Natural killer cell (primary cell): ENCODE data around the gene GALNT8. TPM values are rescaled to one million over a fixed set of nuclear protein-coding genes. Genes with fewer than 3 reads are reported as not detected.

ENCODE experiments used
- ATAC-seq, 3 donors: fragments of 150-1000 bp in 2 of 3; fragments of 200-7000 bp in 1 of 3; cut with Tn5 transposase; 1 replicate in 1 of 3; 2 replicates in 2 of 3; pipeline ENCODE4 v1.10.0; 2021; ENCODE audit warnings: mild to moderate bottlenecking in 2 of 3, moderate library complexity in 2 of 3
- DNase-seq, 2 donors: peaks; one replicate each; pipeline versions ENCODE4 v3.0.0 to v3.0.0-alpha.2; 2013 to 2021; ENCODE audit warnings: mixed read lengths in 1 of 2
- H3K27ac ChIP-seq: one replicate; pipeline ENCODE4 v1.5.1; 2013; ENCODE audit warnings: mild to moderate bottlenecking, low read length
- H3K27me3 ChIP-seq: one replicate; pipeline ENCODE4 v1.6.1; 2013; ENCODE audit warnings: low read length; ENCODE audit not compliant: control insufficient read depth, insufficient read depth
- H3K36me3 ChIP-seq: one replicate; pipeline ENCODE4 v1.6.1; 2013; ENCODE audit warnings: low read length; ENCODE audit not compliant: control insufficient read depth, insufficient read depth
- H3K4me1 ChIP-seq: one replicate; pipeline ENCODE4 v1.6.1; 2013; ENCODE audit warnings: low read length; ENCODE audit not compliant: control insufficient read depth, insufficient read depth
- H3K4me3 ChIP-seq: one replicate; pipeline ENCODE4 v1.5.1; 2013; ENCODE audit warnings: low read length
- H3K9me3 ChIP-seq: one replicate; pipeline ENCODE4 v1.6.1; 2013; ENCODE audit warnings: low read length; ENCODE audit not compliant: control insufficient read depth, insufficient read depth
- H3K27ac Mint-ChIP-seq, 2 donors: one replicate each; pipeline ENCODE4 v1.8.0; 2022; ENCODE audit warnings: mild to moderate bottlenecking in 2 of 2, mixed read lengths in 2 of 2, moderate library complexity in 1 of 2
- H3K27me3 Mint-ChIP-seq, 2 donors: one replicate each; pipeline ENCODE4 v1.8.0; 2022; ENCODE audit warnings: low read depth in 2 of 2, mixed read lengths in 2 of 2
- H3K36me3 Mint-ChIP-seq: one replicate; pipeline ENCODE4 v1.8.0; 2022; ENCODE audit warnings: mixed read lengths
- H3K4me1 Mint-ChIP-seq, 2 donors: one replicate each; pipeline ENCODE4 v1.8.0; 2022; ENCODE audit warnings: mixed read lengths in 2 of 2
- H3K4me3 Mint-ChIP-seq: one replicate; pipeline ENCODE4 v1.8.0; 2022; ENCODE audit warnings: mild to moderate bottlenecking, moderate library complexity, mixed read lengths
- H3K9me3 Mint-ChIP-seq, 2 donors: one replicate each; pipeline ENCODE4 v1.8.0; 2022; ENCODE audit warnings: mixed read lengths in 2 of 2
- WGBS: methylation state at CpG from one replicate; pipeline ENCODE4 v1.1.7; 2013; ENCODE audit warnings: missing lambda C conversion rate; ENCODE audit not compliant: insufficient coverage; 5-methylcytosine and 5-hydroxymethylcytosine counted together
- intact Hi-C: fragments of 100-400 bp; cut with micrococcal nuclease; formaldehyde crosslinking; loops from one replicate; pipeline ENCODE4 v1.14.2; 2022
- total RNA-seq, 4 donors: library from RNA; stranded (reverse); fragments of 120-200 nt in 1 of 4; gene quantifications; one replicate each; pipeline versions ENCODE4 v1.2.3 to v1.2.4, GENCODE V29; 2013 to 2022
- TF ChIP-seq, protein P1 (sequence below): fragments of 200-600 bp; IDR thresholded peaks from one replicate; pipeline ENCODE4 v1.8.0; 2022; ENCODE audit warnings: antibody characterized with exemption

The GALNT8 gene
- total RNA-seq, 3 donors from 2014 or later (not counting 1 experiment from before 2014, with no cell fraction given) = 0.19 to 0.73 (median 0.41) TPM

DNA sequence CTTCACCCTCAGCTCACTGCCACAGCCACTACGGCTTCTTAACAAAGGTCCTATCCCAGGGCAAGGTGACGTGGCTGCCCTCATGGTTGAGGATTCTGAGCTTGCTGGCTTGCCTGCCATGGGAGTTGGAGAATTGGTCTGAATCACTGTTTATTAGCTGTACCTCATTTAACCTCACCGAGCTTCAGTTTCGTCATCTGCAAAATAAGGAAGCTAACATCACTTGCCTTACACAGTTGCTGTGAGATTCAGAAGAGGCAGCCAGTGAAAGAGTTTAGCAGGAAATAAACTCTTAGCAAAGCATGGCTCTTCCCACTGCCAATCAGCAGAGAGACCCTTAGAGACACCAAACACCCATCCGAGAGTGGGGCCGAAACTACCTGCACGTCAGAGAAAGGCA is 99.5 kb downstream of the GALNT8 start:
- H3K27ac Mint-ChIP-seq = no peak overlapping the region

DNA sequence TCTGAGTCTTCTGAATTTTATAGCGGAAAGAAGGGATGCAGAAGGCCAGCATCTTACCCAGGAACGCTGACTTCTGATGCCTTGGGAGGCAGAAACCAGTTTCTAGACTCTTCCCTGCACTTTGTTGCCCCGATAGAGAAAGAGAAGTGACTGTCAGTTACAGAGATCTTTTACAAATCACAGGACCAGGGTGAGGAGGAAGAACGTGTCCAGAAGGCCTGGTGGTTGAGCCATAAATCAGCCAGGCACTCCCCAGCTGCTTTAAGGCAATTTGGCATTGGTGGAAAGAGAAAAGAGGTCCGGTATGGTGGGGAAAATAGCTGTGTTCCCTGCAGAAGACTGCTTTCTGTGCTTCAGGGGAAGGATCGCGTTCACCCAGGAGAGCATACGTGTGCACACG is 100.8 kb downstream of the GALNT8 start:
- Histone ChIP-seq H3K36me3 (no peaks in the 10 kb centered on the region), H3K9me3 (no peaks in the 10 kb centered on the region), H3K27ac (no peak overlapping the region), H3K4me3 (no peak overlapping the region), H3K4me1 (peaks cover 15% of the 10 kb centered on the region), H3K27me3 (no peaks in the 10 kb centered on the region)
- 52% methylated on average over 5 of the region's 9 CpGs for WGBS
- intact Hi-C loops = no loop called here
- H3K9me3 Mint-ChIP-seq = no peaks in the 10 kb centered on the region
- H3K27ac Mint-ChIP-seq = no peak overlapping the region
- ATAC-seq = no peak
- H3K27me3 Mint-ChIP-seq = peaks cover 0 to 5% of the 10 kb centered on the region in 2 donors
- no peak overlapping the region for H3K4me3 Mint-ChIP-seq
- H3K36me3 Mint-ChIP-seq = no peaks in the 10 kb centered on the region
- peaks cover 34 to 43% of the 10 kb centered on the region in 2 donors for H3K4me1 Mint-ChIP-seq
- TF ChIP-seq, protein P1, sequence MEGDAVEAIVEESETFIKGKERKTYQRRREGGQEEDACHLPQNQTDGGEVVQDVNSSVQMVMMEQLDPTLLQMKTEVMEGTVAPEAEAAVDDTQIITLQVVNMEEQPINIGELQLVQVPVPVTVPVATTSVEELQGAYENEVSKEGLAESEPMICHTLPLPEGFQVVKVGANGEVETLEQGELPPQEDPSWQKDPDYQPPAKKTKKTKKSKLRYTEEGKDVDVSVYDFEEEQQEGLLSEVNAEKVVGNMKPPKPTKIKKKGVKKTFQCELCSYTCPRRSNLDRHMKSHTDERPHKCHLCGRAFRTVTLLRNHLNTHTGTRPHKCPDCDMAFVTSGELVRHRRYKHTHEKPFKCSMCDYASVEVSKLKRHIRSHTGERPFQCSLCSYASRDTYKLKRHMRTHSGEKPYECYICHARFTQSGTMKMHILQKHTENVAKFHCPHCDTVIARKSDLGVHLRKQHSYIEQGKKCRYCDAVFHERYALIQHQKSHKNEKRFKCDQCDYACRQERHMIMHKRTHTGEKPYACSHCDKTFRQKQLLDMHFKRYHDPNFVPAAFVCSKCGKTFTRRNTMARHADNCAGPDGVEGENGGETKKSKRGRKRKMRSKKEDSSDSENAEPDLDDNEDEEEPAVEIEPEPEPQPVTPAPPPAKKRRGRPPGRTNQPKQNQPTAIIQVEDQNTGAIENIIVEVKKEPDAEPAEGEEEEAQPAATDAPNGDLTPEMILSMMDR = no peak
- DNase-seq = no peak

More for the DNA sequence above, 99.5 kb downstream of the GALNT8 start:
- DNase-seq = no peak
- no peak for ATAC-seq
- no peaks in the 10 kb centered on the region for H3K9me3 Mint-ChIP-seq
- Histone ChIP-seq H3K27ac (no peak overlapping the region), H3K4me1 (peaks cover 6% of the 10 kb centered on the region), H3K4me3 (no peak overlapping the region), H3K36me3 (no peaks in the 10 kb centered on the region), H3K27me3 (no peaks in the 10 kb centered on the region), H3K9me3 (no peaks in the 10 kb centered on the region)
- no peaks in the 10 kb centered on the region for H3K36me3 Mint-ChIP-seq
- TF ChIP-seq, protein P1 = no peak
- WGBS = 64% methylated on average over 7 of the region's 7 CpGs
- peaks cover 21 to 29% of the 10 kb centered on the region in 2 donors for H3K4me1 Mint-ChIP-seq
- H3K4me3 Mint-ChIP-seq = no peak overlapping the region
- H3K27me3 Mint-ChIP-seq = peaks cover 0 to 10% of the 10 kb centered on the region in 2 donors
- intact Hi-C loops = no loop called here

Other genes starting within 250 kb of the GALNT8 start
- gene RAD51AP1, start 181.5 kb upstream of the GALNT8 start, total RNA-seq = 1 to 10 TPM; 3.4 to 5.4 (median 5.2) TPM
- gene DYRK4, start 158.2 kb upstream of the GALNT8 start, total RNA-seq = 10 to 100 TPM; 11.3 to 15.3 (median 14.2) TPM
- gene AKAP3, start 71.3 kb upstream of the GALNT8 start, total RNA-seq = under 1 TPM; 0.56 to 1.00 (median 0.58) TPM
- 100 to 1,000 TPM; 106 to 114 (median 109) TPM for gene NDUFA9, start 71.3 kb upstream of the GALNT8 start, total RNA-seq
- not detected for gene KCNA1, start 189.5 kb downstream of the GALNT8 start, total RNA-seq